Psoas muscle (tissue), 8 donors: ENCODE data around the gene POC1A. TPM values are rescaled to one million over a fixed set of nuclear protein-coding genes. Genes with fewer than 3 reads are reported as not detected.

ENCODE experiments used
- ATAC-seq, 4 donors: fragments of 200-7000 bp; cut with Tn5 transposase; one replicate each; pipeline ENCODE4 v1.9.1; 2020; ENCODE audit warnings: moderate library complexity in 3 of 4, mild to moderate bottlenecking in 2 of 4
- DNase-seq, 2 donors: peaks; one replicate each; pipeline ENCODE4 v3.0.0-alpha.2; 2020
- H3K27ac ChIP-seq: fragments of 200-600 bp; one replicate; pipeline ENCODE4 v1.8.0; 2022
- H3K27me3 ChIP-seq, 3 donors: fragments of 200-600 bp in 1 of 3; one replicate each; pipeline versions ENCODE4 v1.6.1 to v1.8.0; 2013 to 2022; ENCODE audit warnings: low read length in 2 of 3, mild to moderate bottlenecking in 2 of 3, moderate library complexity in 1 of 3; ENCODE audit not compliant: insufficient read depth in 3 of 3
- H3K36me3 ChIP-seq, 2 donors: fragments of 200-600 bp in 1 of 2; one replicate each; pipeline versions ENCODE4 v1.6.1 to v1.8.0; 2013 to 2022; ENCODE audit warnings: low read depth in 1 of 2, mild to moderate bottlenecking in 1 of 2, moderate library complexity in 1 of 2; ENCODE audit not compliant: insufficient read depth in 1 of 2
- H3K4me1 ChIP-seq: fragments of 200-600 bp; one replicate; pipeline ENCODE4 v1.8.0; 2022
- H3K4me3 ChIP-seq: fragments of 200-600 bp; one replicate; pipeline ENCODE4 v1.8.0; 2022; ENCODE audit warnings: mild to moderate bottlenecking
- H3K9me3 ChIP-seq: fragments of 200-600 bp; one replicate; pipeline ENCODE4 v1.8.0; 2022
- WGBS, 3 donors: extraction: QIAGEN DNeasy Blood & Tissue Kit; methylation state at CpG; one replicate each; pipeline versions ENCODE4 v1.1.6 to v1.1.7; 2013; 5-methylcytosine and 5-hydroxymethylcytosine counted together
- intact Hi-C, 2 donors: fragments of 100-400 bp; cut with DNase I; formaldehyde crosslinking; loops; one replicate each; pipeline versions ENCODE4 v1.11.0 to v1.14.2; 2022
- polyA plus RNA-seq, 3 donors: library from polyadenylated mRNA; stranded (reverse); fragments of 200-250 nt; gene quantifications; one replicate each; pipeline ENCODE4 v1.2.3, GENCODE V29; 2013
- total RNA-seq, 4 donors: library from RNA; stranded (reverse); fragmentation: NEBNext Ultra II Directional in 2 of 4; extraction: Animal tissue kit (Norgen Biotek cat#: 25700) in 2 of 4; gene quantifications; one replicate each; pipeline versions ENCODE4 v1.2.1 to v1.2.4, GENCODE V29; 2021 to 2023
- TF ChIP-seq, protein P1 (sequence below): fragments of 200-600 bp; IDR thresholded peaks from one replicate; pipeline ENCODE4 v1.8.0; 2022; ENCODE audit warnings: antibody characterized with exemption
- donor health status: healthy with polysubstance abuse.
- donor health status: DM: no; HTN: no; CAD: no; lungs with moderate emphysema.
- donor health status: Bipolar disorder and iron deficiency.
- donor health status: healthy.
- donor health status: DM: yes; HTN: yes; CAD: no.
- donor health status: DM: no; HTN: no; CAD: no.
- donor health status: DM: no; HTN: no; CAD: no.
- donor health status: DM: yes; HTN: yes; CAD: no.

The POC1A gene
- total and polyA plus RNA-seq, 7 donors: 0.87 to 3.2 (median 1.7) TPM

DNA sequence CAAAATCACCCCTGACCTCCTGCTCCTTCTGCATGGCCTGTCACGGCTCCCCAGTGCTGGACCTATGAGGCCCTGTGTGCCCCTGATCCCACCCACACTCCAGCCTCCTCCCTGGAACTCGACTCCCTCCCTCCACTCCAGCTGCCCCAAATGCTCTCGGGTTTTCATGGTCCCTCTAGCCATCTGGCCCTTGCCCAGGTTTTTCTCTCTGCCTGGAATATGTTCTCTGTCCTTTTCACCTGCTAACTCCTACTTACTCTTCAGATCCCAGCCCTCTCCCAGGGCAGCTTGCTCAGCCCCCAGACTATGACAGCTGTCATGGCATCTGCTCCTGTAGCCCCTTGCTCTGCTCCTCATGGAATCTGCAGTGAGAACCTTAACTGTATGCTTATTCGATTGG is 128.2 kb downstream of the POC1A start:
- Histone ChIP-seq H3K27me3 (no peaks in the 10 kb centered on the region), H3K4me3 (peak overlapping the region; percentile 19), H3K9me3 (no peaks in the 10 kb centered on the region), H3K27ac (peak overlapping the region; percentile 92), H3K4me1 (peaks cover 73% of the 10 kb centered on the region), H3K36me3 (no peaks in the 10 kb centered on the region)
- intact Hi-C loops: no loop called here
- DNase-seq (peak in 1 of 2 donors; percentile 77), ATAC-seq (peak; percentile 17 to 51 (median 23))
- 12 to 28% (median 19%) methylated on average over 4 of the region's 4 CpGs for WGBS, 3 donors
- TF ChIP-seq, protein P1, sequence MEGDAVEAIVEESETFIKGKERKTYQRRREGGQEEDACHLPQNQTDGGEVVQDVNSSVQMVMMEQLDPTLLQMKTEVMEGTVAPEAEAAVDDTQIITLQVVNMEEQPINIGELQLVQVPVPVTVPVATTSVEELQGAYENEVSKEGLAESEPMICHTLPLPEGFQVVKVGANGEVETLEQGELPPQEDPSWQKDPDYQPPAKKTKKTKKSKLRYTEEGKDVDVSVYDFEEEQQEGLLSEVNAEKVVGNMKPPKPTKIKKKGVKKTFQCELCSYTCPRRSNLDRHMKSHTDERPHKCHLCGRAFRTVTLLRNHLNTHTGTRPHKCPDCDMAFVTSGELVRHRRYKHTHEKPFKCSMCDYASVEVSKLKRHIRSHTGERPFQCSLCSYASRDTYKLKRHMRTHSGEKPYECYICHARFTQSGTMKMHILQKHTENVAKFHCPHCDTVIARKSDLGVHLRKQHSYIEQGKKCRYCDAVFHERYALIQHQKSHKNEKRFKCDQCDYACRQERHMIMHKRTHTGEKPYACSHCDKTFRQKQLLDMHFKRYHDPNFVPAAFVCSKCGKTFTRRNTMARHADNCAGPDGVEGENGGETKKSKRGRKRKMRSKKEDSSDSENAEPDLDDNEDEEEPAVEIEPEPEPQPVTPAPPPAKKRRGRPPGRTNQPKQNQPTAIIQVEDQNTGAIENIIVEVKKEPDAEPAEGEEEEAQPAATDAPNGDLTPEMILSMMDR: no peak

DNA sequence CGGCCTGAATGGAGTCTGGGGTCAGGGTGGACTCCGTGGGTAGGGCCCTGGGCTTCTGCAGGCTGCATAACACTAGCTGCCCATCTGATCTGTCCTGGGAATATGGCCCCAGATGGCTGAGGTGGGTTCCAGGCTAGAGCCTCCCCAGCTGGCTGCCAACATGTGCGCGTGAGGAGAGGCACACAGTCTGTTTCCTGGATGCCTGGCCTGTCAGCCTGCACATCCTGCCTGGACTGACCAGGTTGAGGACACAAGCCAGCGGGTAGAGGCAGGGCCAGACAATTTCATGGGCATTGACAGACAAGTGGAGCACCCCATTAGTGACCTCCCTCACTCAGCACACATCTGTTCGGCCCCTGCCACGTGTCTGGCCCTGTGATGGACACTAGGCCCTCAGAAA is 128.8 kb downstream of the POC1A start:
- 21 to 37% (median 23%) methylated on average over 7 of the region's 7 CpGs for WGBS, 3 donors
- H3K4me3 ChIP-seq: peak overlapping the region; percentile 19

More for the DNA sequence above, 128.8 kb downstream of the POC1A start:
- ATAC-seq (peak; percentile 2 to 34 (median 21)), DNase-seq (peak; percentile 34 to 74)
- no peaks in the 10 kb centered on the region for H3K36me3 ChIP-seq
- TF ChIP-seq, protein P1: no peak
- intact Hi-C loops: loop anchor here in 1 of 2 donors (2.0 kb wide), 1 partner anchor 27 kb away; no protein-coding TSS in a partner anchor
- peaks cover 74% of the 10 kb centered on the region for H3K4me1 ChIP-seq
- H3K27ac ChIP-seq: peak overlapping the region; percentile 92
- H3K9me3 ChIP-seq: no peaks in the 10 kb centered on the region
- no peaks in the 10 kb centered on the region for H3K27me3 ChIP-seq

Other genes starting within 250 kb of the POC1A start
- 10 to 100 TPM; 19.9 to 28.2 (median 26.3) TPM for gene RRP9, start 212.5 kb downstream of the POC1A start, total RNA-seq
- 10 to 100 TPM; 32.6 to 61.4 (median 36.9) TPM for gene RRP9, start 212.5 kb downstream of the POC1A start, polyA plus RNA-seq
- gene PARP3, start 212.1 kb downstream of the POC1A start, total RNA-seq: 10 to 100 TPM in 3 of 4 donors, 1 to 10 TPM in 1; 10.0 to 15.8 (median 13.1) TPM
- gene PARP3, start 212.1 kb downstream of the POC1A start, polyA plus RNA-seq: 10 to 100 TPM in 1 of 3 donors, 1 to 10 TPM in 2; 5.2 to 11.3 (median 9.9) TPM
- under 1 TPM; 0.16 to 0.65 (median 0.32) TPM for gene GPR62, start 199.0 kb downstream of the POC1A start, total RNA-seq
- under 1 TPM; 0.04 to 0.93 (median 0.07) TPM for gene GPR62, start 199.0 kb downstream of the POC1A start, polyA plus RNA-seq
- 100 to 1,000 TPM; 117 to 161 (median 126) TPM for gene PCBP4, start 187.0 kb downstream of the POC1A start, total RNA-seq
- gene PCBP4, start 187.0 kb downstream of the POC1A start, polyA plus RNA-seq: 100 to 1,000 TPM in 1 of 3 donors, 10 to 100 TPM in 2; 36.0 to 133 (median 60.7) TPM
- gene ABHD14B, start 180.4 kb downstream of the POC1A start, total RNA-seq: 10 to 100 TPM in 3 of 4 donors, 1 to 10 TPM in 1; 9.5 to 15.9 (median 15.5) TPM
- gene ABHD14B, start 180.4 kb downstream of the POC1A start, polyA plus RNA-seq: 10 to 100 TPM; 11.7 to 24.8 (median 12.3) TPM
- 10 to 100 TPM; 11.2 to 22.9 (median 15.4) TPM for gene ABHD14A, start 179.4 kb downstream of the POC1A start, total RNA-seq
- 10 to 100 TPM; 26.4 to 40.6 (median 29.1) TPM for gene ABHD14A, start 179.4 kb downstream of the POC1A start, polyA plus RNA-seq
- 10 to 100 TPM; 29.4 to 56.5 (median 38.5) TPM for gene ACY1, start 170.9 kb downstream of the POC1A start, total RNA-seq
- 10 to 100 TPM; 19.9 to 59.3 (median 25.8) TPM for gene ACY1, start 170.9 kb downstream of the POC1A start, polyA plus RNA-seq
- gene RPL29, start 158.5 kb downstream of the POC1A start, total RNA-seq: 1,000 to 10,000 TPM; 1,113 to 1,294 (median 1,226) TPM
- gene RPL29, start 158.5 kb downstream of the POC1A start, polyA plus RNA-seq: 1,000 to 10,000 TPM; 2,395 to 2,767 (median 2,598) TPM
- 10 to 100 TPM in 3 of 4 donors, 1 to 10 TPM in 1; 9.7 to 31.9 (median 17.1) TPM for gene DUSP7, start 97.9 kb downstream of the POC1A start, total RNA-seq
- 10 to 100 TPM in 2 of 3 donors, 1 to 10 TPM in 1; 7.4 to 27.6 (median 15.7) TPM for gene DUSP7, start 97.9 kb downstream of the POC1A start, polyA plus RNA-seq
- 10 to 100 TPM; 50.1 to 89.4 (median 68.1) TPM for gene ALAS1, start 43.7 kb upstream of the POC1A start, total RNA-seq
- 100 to 1,000 TPM in 2 of 3 donors, 10 to 100 TPM in 1; 75.2 to 138 (median 121) TPM for gene ALAS1, start 43.7 kb upstream of the POC1A start, polyA plus RNA-seq
- gene TLR9, start 71.2 kb upstream of the POC1A start, total RNA-seq: under 1 TPM in 3 of 4 donors, not detected in 1; 0.34 to 0.55 (median 0.41) TPM
- under 1 TPM; 0.04 to 0.14 (median 0.08) TPM for gene TLR9, start 71.2 kb upstream of the POC1A start, polyA plus RNA-seq
- gene TWF2, start 84.7 kb upstream of the POC1A start, total RNA-seq: 100 to 1,000 TPM in 3 of 4 donors, 10 to 100 TPM in 1; 74.9 to 224 (median 138) TPM
- 100 to 1,000 TPM in 1 of 3 donors, 10 to 100 TPM in 2; 19.6 to 160 (median 74.6) TPM for gene TWF2, start 84.7 kb upstream of the POC1A start, polyA plus RNA-seq
- gene PPM1M, start 91.3 kb upstream of the POC1A start, total RNA-seq: 1 to 10 TPM; 2.1 to 7.5 (median 3.9) TPM
- 1 to 10 TPM; 2.5 to 3.3 (median 2.6) TPM for gene PPM1M, start 91.3 kb upstream of the POC1A start, polyA plus RNA-seq
- 10 to 100 TPM; 62.1 to 93.1 (median 85.5) TPM for gene WDR82, start 124.2 kb upstream of the POC1A start, total RNA-seq
- 10 to 100 TPM; 46.1 to 96.7 (median 53.4) TPM for gene WDR82, start 124.2 kb upstream of the POC1A start, polyA plus RNA-seq
- gene GLYCTK, start 133.4 kb upstream of the POC1A start, total RNA-seq: 1 to 10 TPM; 3.0 to 7.2 (median 5.7) TPM
- gene GLYCTK, start 133.4 kb upstream of the POC1A start, polyA plus RNA-seq: 10 to 100 TPM in 1 of 3 donors, 1 to 10 TPM in 2; 3.1 to 16.5 (median 4.2) TPM
- 1 to 10 TPM; 2.4 to 4.1 (median 3.0) TPM for gene DNAH1, start 161.9 kb upstream of the POC1A start, total RNA-seq
- 1 to 10 TPM in 2 of 3 donors, under 1 TPM in 1; 0.77 to 1.8 (median 1.2) TPM for gene DNAH1, start 161.9 kb upstream of the POC1A start, polyA plus RNA-seq